LNCaP clone FGC (cell line): ENCODE measurements around the gene KAZALD1.
"Not testable (repeated sequence)": the region's sequence is repeated elsewhere in the genome, so short reads cannot be mapped to it uniquely, and the experiment has no call there.

Experiments
- DNase-seq: peaks from one replicate; pipeline ENCODE4 v3.0.0-alpha.2; 2011; ENCODE audit warnings: low read depth
- H3K4me3 ChIP-seq: 2 replicates; pipeline ENCODE4 v1.5.1; 2011; ENCODE audit warnings: mild to moderate bottlenecking, low read depth, low read length, control low read depth
- TF ChIP-seq, protein P1 (sequence below): IDR thresholded peaks from 2 replicates; pipeline ENCODE4 v1.5.1; 2012; ENCODE audit warnings: mild to moderate bottlenecking; ENCODE audit not compliant: control insufficient read depth, insufficient read depth; ENCODE audit errors: extremely low read depth

The KAZALD1 gene

DNA sequence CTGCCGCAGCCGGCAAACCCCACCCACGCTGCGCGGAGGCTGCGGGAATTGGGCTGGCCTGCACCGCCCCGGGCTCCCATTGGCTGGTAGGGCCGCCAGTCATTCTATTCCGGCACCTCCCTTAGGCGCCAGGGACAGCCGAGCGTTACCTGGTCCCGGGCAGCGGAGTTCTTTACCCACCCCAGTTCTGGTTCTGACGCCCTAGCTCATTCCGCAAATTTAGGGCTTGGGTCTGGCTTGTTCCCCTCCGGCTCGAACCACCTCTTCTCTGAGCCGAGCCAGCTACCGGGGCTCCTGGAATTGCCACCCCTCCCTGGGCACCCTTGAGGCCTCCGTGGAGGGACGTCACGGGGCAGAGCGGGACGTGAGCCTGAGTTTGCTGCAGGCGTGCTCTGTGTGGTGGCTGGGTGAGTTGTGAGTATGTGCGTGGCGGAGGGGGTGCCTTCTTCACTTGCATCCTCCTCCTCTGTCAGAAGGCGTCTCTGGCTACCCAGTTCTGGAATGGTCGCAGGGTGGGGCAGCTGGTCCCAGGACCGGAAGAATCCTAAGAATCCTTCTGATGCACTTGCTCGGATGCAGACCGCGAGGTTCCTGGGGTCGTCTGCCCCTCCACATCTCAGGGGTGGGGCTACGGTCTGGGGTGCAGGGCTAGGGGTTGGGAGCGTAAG lies 30.5 kb upstream of the KAZALD1 start, which contains the start of the genes PDZD7 and SFXN3:
TSS of gene PDZD7 (minus strand) at position 2 of the 668 bp plus-strand sequence. CDS start 910 bp downstream, outside the sequence.
TSS of gene SFXN3 (plus strand) at position 107 of the 668 bp plus-strand sequence. CDS start 3,461 bp downstream, outside the sequence.
- H3K4me3 ChIP-seq, result peak within 1 kb of the TSS; percentile 67
- peak; percentile 62 for DNase-seq
- TF ChIP-seq, protein P1, sequence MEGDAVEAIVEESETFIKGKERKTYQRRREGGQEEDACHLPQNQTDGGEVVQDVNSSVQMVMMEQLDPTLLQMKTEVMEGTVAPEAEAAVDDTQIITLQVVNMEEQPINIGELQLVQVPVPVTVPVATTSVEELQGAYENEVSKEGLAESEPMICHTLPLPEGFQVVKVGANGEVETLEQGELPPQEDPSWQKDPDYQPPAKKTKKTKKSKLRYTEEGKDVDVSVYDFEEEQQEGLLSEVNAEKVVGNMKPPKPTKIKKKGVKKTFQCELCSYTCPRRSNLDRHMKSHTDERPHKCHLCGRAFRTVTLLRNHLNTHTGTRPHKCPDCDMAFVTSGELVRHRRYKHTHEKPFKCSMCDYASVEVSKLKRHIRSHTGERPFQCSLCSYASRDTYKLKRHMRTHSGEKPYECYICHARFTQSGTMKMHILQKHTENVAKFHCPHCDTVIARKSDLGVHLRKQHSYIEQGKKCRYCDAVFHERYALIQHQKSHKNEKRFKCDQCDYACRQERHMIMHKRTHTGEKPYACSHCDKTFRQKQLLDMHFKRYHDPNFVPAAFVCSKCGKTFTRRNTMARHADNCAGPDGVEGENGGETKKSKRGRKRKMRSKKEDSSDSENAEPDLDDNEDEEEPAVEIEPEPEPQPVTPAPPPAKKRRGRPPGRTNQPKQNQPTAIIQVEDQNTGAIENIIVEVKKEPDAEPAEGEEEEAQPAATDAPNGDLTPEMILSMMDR, result no peak

DNA sequence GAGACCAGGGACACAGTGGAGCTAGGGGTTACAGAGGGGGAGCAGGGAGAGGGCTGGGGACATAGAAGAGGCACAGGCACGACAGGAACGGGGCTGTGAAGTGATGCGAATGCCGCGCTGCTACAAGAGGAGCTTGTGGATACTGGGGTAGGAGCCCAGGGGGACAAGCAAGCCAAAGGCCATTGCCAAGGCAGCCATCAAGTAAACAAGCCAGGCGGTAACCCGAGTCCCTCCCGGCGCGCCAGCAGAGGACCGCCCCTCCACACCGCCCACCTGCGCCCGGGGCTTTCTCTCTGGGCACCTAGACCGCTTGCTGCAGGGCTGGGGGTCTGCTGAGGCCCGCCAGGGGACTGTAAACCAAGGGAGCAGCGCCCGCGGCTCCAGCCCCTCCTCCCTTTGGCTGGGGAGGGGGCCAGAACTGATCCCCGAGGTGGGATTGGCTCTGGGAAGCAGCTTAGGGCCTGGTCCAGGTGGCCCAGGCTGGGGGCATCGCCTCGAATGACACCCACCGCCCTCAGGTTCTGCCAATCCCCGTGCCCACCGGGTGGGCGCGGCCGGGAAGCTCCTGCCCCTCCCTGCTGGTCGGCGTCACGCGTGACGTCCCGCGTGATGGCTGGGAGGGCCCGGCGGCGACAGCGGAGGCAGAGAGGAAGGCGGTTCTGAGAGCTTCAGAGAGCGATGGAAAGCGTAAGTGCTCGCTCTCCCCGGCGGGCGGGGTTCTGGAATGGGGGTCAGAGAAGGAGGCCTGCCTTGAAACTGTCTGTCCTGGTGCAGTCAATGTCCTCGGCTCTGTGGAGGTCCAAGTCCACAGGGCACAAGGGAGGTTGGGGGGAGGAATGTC lies 29.8 kb upstream of the KAZALD1 start:
- no peak for DNase-seq
- TF ChIP-seq, protein P1, result no peak
- peak overlapping the region; percentile 67 for H3K4me3 ChIP-seq

DNA sequence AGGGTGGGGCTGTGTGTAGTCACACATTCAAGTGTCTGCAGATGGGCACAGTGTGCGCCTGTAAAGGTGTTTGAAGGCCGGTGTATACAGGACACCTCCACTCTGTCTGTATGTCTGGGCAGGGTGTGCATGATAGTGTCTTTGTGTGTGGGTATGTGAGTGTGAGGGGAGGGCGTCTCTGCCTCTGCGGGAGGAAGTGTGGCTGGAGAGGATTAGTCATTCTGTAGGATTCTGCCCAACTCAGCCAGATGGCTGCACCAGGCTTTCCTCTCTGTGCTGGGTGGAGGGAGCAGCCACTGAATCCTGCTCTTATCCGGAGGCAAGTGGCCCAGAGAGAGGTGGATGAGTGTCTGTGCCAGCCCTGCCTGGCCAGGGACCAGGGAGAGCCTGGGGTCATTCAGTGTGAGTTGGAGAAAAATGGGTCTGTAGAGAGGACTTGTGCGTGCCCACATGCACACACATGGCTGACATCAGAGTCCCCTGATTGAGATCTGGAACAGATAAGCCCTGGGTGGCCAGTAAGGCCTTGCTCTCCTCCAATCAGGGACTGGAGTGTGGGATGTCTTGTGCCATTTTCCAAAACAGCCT lies 29.1 kb upstream of the KAZALD1 start:
- TF ChIP-seq, protein P1, result no peak
- no peak for DNase-seq
- peak overlapping the region; percentile 67 for H3K4me3 ChIP-seq

DNA sequence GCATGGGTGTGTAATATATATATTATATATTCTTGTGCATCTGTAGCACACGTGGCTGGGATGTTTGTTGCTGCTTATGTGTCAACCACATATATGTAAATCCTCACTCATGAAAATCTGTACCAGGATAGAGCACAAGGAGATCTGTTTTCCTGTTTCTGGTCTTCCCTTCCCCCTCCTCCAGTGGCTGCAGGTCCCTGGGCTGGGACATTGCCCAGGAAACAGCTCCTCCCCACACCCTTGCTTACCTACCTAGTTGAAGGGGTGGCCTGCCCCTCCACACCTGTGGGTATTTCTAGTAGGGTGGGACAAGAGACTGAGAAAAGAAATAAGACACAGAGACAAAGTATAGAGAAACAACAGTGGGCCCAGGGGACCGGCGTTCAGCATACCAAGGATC lies 28.5 kb upstream of the KAZALD1 start:
- peak overlapping the region; percentile 67 for H3K4me3 ChIP-seq
- TF ChIP-seq, protein P1, result no peak
- no peak for DNase-seq

DNA sequence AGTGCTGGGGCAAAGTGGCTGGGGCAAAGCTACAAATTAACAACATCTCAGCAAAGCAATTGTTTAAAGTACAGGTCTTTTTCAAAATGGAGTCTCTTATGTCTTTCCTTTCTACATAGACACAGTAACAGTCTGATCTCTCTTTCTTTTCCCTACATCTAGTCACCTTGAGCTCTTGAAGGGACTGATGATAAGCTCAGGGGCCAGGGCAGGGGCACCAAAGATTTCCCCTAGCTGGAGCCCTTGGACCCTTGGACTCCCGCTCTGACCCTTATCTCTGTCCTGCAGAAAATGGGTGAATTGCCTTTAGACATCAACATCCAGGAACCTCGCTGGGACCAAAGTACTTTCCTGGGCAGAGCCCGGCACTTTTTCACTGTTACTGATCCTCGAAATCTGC lies 27.4 kb upstream of the KAZALD1 start:
- not testable (repeated sequence) for DNase-seq, H3K4me3 ChIP-seq

DNA sequence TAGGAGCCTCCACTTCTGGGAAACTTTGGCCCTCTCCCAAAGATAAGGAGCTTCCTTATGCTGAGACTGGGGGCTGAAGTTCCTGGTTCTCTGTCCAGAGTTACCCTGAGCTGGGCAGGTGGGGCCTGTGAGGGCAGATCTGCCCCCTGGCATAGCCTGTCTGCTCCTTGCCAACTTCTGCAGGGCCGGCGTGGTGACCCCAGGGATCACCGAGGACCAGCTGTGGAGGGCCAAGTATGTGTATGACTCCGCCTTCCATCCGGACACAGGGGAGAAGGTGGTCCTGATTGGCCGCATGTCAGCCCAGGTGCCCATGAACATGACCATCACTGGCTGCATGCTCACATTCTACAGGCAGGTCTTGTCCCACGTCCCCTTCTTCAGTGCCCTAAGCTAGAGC lies 26.5 kb upstream of the KAZALD1 start:
- TF ChIP-seq, protein P1, result no peak
- H3K4me3 ChIP-seq, result no peak overlapping the region
- DNase-seq, result no peak
